Measurements from ENCODE around the gene NAA50. TPM values are rescaled to one million over a fixed set of nuclear protein-coding genes. Genes with fewer than 3 reads are reported as not detected.

NAA50 gene
- total RNA-seq, 4 donors from 2014 or later, result 90.5 to 171 (median 121) TPM

- intact Hi-C loops (cut with DNase I; ENCODE audit: low total_unique reads), result no loop called here
- Histone ChIP-seq H3K36me3 (no peaks in the 10 kb centered on the region), H3K4me1 (no peaks in the 10 kb centered on the region), H3K4me3 (no peak overlapping the region), H3K27ac (no peak overlapping the region), H3K9me3 (no peaks in the 10 kb centered on the region), H3K27me3 (no peaks in the 10 kb centered on the region)
- DNase-seq, result no peak
- no peak for TF ChIP-seq POLR2A (IDR thresholded peaks at IDR 0.05)
- TF ChIP-seq, protein P1, sequence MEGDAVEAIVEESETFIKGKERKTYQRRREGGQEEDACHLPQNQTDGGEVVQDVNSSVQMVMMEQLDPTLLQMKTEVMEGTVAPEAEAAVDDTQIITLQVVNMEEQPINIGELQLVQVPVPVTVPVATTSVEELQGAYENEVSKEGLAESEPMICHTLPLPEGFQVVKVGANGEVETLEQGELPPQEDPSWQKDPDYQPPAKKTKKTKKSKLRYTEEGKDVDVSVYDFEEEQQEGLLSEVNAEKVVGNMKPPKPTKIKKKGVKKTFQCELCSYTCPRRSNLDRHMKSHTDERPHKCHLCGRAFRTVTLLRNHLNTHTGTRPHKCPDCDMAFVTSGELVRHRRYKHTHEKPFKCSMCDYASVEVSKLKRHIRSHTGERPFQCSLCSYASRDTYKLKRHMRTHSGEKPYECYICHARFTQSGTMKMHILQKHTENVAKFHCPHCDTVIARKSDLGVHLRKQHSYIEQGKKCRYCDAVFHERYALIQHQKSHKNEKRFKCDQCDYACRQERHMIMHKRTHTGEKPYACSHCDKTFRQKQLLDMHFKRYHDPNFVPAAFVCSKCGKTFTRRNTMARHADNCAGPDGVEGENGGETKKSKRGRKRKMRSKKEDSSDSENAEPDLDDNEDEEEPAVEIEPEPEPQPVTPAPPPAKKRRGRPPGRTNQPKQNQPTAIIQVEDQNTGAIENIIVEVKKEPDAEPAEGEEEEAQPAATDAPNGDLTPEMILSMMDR (IDR thresholded peaks at IDR 0.05), result no peak
Observed at GRCh38 chr3:113730550-113730949, 15.5 kb downstream of the NAA50 start.

GRCh38 chr3:113728661-113729060, 17.4 kb downstream of the NAA50 start:
- Histone ChIP-seq H3K27ac (no peak overlapping the region), H3K4me3 (no peak overlapping the region), H3K36me3 (no peaks in the 10 kb centered on the region), H3K9me3 (no peaks in the 10 kb centered on the region), H3K4me1 (no peaks in the 10 kb centered on the region), H3K27me3 (no peaks in the 10 kb centered on the region)
- no peak for TF ChIP-seq POLR2A (IDR thresholded peaks at IDR 0.05)
- TF ChIP-seq, protein P1 (IDR thresholded peaks at IDR 0.05), result no peak
- intact Hi-C loops (cut with DNase I; ENCODE audit: low total_unique reads), result no loop called here
- DNase-seq, result no peak

DNA sequence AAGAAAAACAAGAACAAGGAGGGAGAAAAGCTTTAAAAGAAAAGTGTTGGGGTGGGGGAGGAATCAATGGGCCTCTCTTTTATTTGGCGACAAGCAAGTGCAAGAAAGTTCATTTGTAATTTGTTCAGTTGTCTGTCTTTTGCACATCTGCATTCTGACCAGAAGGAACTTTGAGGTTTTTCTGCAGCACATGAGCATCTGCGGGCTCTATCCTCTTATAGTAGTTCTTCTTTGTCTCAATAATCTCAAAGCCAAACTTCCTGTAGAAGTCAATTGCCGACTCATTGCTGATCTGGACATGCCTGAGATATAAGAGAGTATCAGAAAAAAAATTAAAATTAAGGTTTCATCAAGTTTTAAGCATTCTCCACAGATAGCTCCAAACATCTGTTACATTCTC, 24.4 kb downstream of the NAA50 start:
- intact Hi-C loops (cut with DNase I; ENCODE audit: low total_unique reads), result no loop called here
- H3K27ac ChIP-seq, result no peak overlapping the region
- H3K4me3 ChIP-seq, result no peak overlapping the region
- no peak for DNase-seq
- H3K36me3 ChIP-seq, result no peaks in the 10 kb centered on the region
- peaks cover 0 to 5% of the 10 kb centered on the region in 2 donors for H3K4me1 ChIP-seq
- no peaks in the 10 kb centered on the region for H3K27me3 ChIP-seq
- H3K9me3 ChIP-seq, result no peaks in the 10 kb centered on the region
- TF ChIP-seq POLR2A (IDR thresholded peaks at IDR 0.05), result no peak
- TF ChIP-seq, protein P1 (IDR thresholded peaks at IDR 0.05), result no peak

GRCh38 chr3:113719758-113720157, 26.3 kb downstream of the NAA50 start:
- no peaks in the 10 kb centered on the region for H3K36me3 ChIP-seq
- no peak for DNase-seq
- intact Hi-C loops (cut with DNase I; ENCODE audit: low total_unique reads), result no loop called here
- TF ChIP-seq POLR2A (IDR thresholded peaks at IDR 0.05), result no peak
- TF ChIP-seq, protein P1 (IDR thresholded peaks at IDR 0.05), result no peak
- peaks cover 0 to 5% of the 10 kb centered on the region in 2 donors for H3K4me1 ChIP-seq
- H3K27me3 ChIP-seq, result no peaks in the 10 kb centered on the region
- H3K9me3 ChIP-seq, result no peaks in the 10 kb centered on the region
- no peak overlapping the region for H3K27ac ChIP-seq
- no peak overlapping the region for H3K4me3 ChIP-seq

GRCh38 chr3:113719294-113719693, 26.8 kb downstream of the NAA50 start:
- intact Hi-C loops (cut with DNase I; ENCODE audit: low total_unique reads), result no loop called here
- DNase-seq, result no peak
- Histone ChIP-seq H3K36me3 (no peaks in the 10 kb centered on the region), H3K27me3 (no peaks in the 10 kb centered on the region), H3K4me1 (peaks cover 0 to 5% of the 10 kb centered on the region in 2 donors), H3K27ac (no peak overlapping the region), H3K4me3 (no peak overlapping the region), H3K9me3 (no peaks in the 10 kb centered on the region)
- TF ChIP-seq, protein P1 (IDR thresholded peaks at IDR 0.05), result no peak
- no peak for TF ChIP-seq POLR2A (IDR thresholded peaks at IDR 0.05)
